A204.1 (cell line): ENCODE data around the gene PDLIM7.

Experiments used
- FAIRE-seq: peaks from 2 replicates; lab custom pipeline; 2012; peaks lifted over from hg19 to GRCh38; lab: Jason Lieb, UNC

Gene PDLIM7

GRCh38 chr5:177472460-177473442 is 24.7 kb downstream of the PDLIM7 start:
- FAIRE-seq, result no peak

- FAIRE-seq, result no peak
Observed at GRCh38 chr5:177471610-177472356, 25.6 kb downstream of the PDLIM7 start.

GRCh38 chr5:177470759-177471536 is 26.5 kb downstream of the PDLIM7 start:
- FAIRE-seq, result no peak

- no peak for FAIRE-seq
Observed at GRCh38 chr5:177469750-177470525, 27.5 kb downstream of the PDLIM7 start.

GRCh38 chr5:177468685-177469628 is 28.4 kb downstream of the PDLIM7 start:
- no peak for FAIRE-seq

- FAIRE-seq, result no peak
Observed at GRCh38 chr5:177468329-177468684, 29.1 kb downstream of the PDLIM7 start.

- no peak for FAIRE-seq
Observed at GRCh38 chr5:177467436-177467835, 30.0 kb downstream of the PDLIM7 start.

GRCh38 chr5:177466861-177467260 is 30.5 kb downstream of the PDLIM7 start:
- FAIRE-seq, result no peak

- FAIRE-seq, result no peak
Observed at GRCh38 chr5:177465044-177465443, 32.4 kb downstream of the PDLIM7 start.

- no peak for FAIRE-seq
Observed at GRCh38 chr5:177462021-177462670, 35.3 kb downstream of the PDLIM7 start.

GRCh38 chr5:177459819-177460628 is 37.4 kb downstream of the PDLIM7 start:
- no peak for FAIRE-seq

GRCh38 chr5:177459357-177459756 is 38.0 kb downstream of the PDLIM7 start:
- no peak for FAIRE-seq

GRCh38 chr5:177458912-177459350 is 38.5 kb downstream of the PDLIM7 start:
- no peak for FAIRE-seq

GRCh38 chr5:177457852-177458681 is 39.3 kb downstream of the PDLIM7 start:
- FAIRE-seq, result no peak

GRCh38 chr5:177456976-177457851 is 40.2 kb downstream of the PDLIM7 start:
- FAIRE-seq, result peak; percentile 96

- no peak for FAIRE-seq
Observed at GRCh38 chr5:177456591-177456964, 40.8 kb downstream of the PDLIM7 start.
